Left renal cortex interstitium (tissue), 4 donors: Measurements from ENCODE around the gene ZCCHC24. TPM values are rescaled to one million over a fixed set of nuclear protein-coding genes. Genes with fewer than 3 reads are reported as not detected.

Experiments
- DNase-seq, 4 donors: peaks; one replicate each; pipeline ENCODE4 v3.0.0-alpha.2; 2013; ENCODE audit warnings: low read depth in 4 of 4, low spot score in 2 of 4, missing footprints in 1 of 4
- polyA plus RNA-seq, 4 donors: library from polyadenylated mRNA; unstranded; fragments of 120-200 nt; gene quantifications; one replicate each; pipeline ENCODE4 v1.2.1, GENCODE V29; 2013; ENCODE audit not compliant: insufficient read length in 4 of 4

ZCCHC24 gene
- polyA plus RNA-seq, 4 donors, result 20.1 to 31.4 (median 25.6) TPM

DNA sequence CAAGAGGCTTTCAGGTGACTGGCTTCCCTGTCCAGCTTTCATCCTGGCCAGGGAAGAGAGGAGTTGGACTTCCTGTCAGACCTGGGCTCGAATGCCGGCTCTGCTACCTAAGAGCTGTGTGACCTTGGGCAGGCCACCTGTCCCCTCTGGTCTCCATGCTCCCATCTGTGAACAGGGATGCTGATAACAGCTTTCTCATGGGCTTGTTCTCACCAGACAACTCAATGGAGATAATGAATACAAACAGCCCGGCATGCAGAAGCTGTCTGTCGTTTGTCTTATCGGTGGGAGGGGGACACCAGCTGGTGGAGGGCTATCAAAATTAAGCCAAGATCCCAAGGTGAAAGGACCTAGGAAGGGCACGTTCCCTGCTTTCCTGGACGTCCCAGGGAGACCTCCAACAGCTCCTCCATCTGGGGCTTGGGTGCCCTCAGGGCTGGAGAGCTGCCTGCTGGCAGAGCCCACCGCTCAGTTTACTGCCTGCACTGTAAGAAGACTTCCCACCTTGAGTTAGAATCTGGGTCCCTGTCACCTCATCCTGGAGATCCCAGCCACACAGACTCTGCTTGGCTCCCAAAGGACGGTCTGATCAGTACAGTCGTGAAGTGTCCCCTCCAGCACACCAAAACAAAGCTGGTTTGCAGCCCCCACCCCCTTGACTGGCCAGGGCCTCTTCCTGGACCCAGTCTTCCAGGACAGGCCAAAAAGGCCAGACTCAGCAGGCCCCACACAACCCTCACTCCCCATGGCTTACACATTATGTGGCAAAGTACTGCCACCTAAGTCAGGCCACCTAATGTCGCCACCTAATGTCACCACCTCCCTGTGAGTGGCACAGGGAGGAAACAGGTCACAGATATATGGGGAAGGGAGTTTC is 57.2 kb downstream of the ZCCHC24 start:
- DNase-seq, result no peak

DNA sequence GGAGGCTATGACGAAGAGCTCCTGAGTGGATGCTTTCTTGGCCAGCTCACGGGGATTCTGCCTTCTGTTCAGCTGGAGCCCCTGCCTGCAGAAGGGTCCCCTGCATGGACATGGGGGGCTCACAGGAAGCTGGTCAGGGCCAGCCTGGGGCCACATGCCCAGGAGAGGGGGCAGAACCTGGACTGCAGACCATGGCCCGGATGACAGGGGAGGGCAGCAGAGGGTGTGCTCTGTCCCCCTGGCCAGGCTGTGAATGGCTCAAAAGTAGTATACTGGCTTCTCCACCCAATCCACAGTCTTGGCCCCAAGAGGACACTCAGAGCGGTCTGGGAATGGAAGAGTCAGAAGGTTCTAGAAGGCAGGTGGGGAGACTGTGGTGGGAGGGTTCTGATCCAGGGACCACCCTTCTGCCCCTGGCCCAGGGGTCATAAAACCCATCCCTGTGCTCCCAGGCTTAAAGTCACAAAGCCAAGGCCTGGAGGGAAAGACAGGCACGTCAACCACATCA is 57.9 kb downstream of the ZCCHC24 start:
- no peak for DNase-seq

DNA sequence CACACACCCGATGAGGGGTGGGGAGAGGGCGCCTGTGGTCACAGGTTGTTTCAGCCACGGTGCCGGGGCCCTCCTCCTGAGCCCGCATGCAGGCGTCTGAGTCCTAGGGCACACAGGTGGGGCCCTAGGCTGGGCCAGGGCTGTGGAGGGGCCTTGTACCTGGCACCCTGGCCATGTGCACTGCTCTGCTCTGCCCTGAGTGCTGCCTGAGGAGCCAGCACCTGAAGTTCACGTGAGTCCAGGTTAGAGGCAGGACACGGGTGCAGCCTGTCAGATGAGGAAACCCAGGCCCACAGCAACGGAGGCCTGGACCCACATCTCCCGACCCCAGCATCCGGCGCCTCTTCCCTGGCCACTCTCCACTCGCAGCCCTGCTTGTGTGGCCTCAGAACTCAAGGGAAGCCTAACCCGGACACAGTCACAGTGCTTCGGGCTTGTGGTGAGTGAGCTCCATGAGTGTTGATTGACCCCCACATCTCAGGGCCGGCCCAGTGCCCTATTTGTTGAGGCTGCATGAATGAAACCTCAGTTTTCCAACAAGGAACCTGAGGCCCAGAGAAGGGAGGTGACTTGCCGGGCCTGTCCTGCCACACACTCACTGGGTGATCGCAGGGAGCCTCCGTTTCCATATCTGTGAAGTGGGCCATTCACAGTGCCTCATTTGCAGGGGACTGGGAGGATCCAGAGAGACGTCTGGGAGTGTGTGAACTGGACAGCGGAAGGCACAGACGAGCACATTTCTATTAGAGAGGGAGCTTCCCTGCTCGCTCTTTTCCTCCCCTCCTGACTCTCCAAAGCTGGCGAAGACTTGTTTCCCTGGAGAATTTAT is 58.6 kb downstream of the ZCCHC24 start:
- no peak for DNase-seq

DNA sequence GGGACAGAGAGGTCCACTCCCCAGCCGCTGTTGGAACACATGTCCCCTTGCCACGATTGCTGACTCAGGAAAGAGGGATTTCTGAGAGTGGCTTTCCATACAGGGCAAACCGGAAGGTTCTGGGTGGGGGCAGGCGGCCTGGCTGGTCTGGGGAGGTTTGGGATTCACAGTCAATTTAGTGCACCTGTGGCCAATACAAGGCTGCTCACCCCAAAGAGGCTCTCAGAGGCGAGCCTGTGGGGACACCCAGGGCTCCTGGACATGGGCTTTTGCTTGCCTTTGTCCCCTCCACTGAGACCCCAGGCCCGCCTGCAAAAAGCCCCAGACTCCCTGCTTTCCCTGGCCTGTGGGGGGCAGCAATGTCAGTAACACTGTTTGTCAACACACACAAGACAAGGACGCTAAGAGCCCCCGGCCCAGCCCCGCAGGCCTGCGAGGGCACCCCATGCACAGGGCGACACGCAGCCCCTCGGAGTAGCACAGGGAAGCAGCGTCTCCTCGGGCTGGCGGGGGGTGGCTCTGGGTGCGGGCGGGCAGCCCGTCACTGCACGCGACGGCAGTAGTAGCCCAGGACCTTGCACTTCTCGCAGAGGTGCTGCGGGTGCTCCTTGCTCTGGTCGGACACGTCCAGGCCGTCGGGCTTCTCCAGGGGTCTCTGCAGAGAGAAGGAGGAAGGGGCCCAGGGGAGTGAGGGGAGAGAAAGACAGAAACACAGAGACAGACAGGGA is 59.5 kb downstream of the ZCCHC24 start:
- no peak for DNase-seq

DNA sequence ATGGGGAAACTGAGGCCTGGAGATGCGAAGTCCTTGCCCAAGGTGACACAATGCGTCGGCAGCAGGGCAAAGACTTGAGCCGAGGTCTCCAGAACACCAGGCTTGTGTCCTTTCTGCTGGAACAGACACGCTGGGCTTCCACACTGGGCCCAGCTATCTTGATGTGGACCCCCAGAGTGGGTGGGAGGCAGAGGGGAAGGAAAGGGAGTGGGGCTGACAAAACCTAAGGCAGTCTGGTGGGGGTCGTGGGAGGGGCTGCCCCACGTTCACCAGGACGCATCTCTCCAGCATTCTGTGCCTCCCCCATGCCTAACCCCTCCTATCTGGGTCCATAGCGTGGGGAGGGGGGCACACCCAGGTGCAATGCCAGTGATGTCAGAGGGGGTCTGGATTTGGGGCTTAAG is 60.0 kb downstream of the ZCCHC24 start:
- no peak for DNase-seq

DNA sequence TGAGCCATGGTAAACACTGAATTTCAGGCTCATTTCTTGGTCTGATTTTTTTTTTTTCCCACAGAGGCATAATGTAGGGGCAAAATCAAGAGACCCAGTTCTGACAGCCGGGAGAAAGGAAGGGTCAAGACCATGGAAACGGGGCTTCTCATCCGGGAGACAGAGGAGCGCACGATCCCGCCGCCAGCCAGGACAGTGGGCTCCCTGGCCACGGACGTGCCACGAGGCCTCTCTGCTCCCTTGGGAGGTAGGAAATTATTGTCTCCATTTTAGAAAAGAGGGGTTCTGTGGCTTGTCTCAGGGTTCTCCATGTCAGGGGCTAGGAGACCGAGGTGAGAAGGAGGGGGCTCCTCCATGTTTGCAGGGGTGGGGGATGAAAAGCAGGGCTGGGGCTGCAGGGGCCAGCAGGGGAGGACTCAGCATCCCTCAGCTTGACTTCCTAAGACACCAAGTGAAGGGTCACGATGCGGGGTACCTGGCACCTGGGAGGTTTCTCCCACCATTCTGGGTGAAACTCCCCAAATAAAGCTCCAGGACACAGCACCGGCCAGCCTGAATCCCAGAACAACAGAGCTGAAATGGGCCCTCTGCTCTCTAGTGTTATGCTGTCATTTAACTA is 60.5 kb downstream of the ZCCHC24 start:
- DNase-seq, result no peak

DNA sequence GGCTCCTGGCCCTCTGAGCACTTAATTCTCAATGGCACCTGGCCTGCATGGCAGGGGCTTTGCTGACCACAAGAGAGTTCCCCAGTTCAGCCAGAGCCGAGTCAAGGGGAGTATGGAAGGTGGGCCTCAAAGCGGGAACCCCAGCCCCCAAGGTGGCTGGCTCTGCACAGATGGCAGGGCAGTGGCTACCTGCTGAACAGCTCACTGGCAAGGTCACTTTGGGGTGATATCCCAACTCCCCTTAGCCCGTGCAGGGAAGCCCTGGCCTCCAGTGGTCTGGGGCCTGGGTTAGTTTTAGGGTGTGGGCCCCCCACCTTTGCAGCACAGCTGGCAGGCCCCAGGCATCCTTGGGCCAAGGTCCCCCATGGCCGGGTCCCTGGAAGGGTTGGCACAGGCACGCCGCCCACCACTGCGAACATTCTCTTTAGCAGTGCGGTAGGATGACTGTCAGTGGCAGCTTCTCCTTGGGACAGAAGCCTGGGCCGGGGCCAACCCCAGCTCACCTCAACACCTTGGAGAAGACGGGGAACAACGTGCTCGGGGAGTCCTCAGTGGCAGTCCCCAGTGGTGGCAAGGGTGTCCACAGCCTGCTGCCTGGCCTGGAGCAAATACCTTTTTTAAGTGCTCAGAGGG is 61.3 kb downstream of the ZCCHC24 start:
- no peak for DNase-seq

DNA sequence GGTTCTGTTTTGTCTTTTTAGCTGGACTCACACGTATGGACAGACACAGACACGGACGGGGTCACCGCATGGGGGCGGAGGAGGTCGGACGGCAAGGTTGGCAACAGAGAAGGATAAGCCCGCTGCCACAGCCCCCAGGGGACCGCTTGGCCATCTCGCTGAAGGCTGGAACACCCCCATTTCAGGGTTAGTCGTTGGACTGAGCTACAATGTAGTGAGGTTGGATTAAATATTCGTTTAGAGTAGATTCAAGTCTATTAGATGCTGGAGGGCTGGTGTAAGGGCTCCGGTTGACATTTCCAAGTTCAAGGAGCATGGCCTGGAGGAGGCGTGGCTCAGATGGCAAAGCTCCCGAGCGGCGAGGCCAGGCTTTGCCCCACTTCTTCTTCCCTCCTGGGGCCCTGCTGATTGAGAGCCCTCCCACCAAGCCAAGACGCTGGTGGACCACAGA is 62.9 kb downstream of the ZCCHC24 start:
- no peak for DNase-seq

DNA sequence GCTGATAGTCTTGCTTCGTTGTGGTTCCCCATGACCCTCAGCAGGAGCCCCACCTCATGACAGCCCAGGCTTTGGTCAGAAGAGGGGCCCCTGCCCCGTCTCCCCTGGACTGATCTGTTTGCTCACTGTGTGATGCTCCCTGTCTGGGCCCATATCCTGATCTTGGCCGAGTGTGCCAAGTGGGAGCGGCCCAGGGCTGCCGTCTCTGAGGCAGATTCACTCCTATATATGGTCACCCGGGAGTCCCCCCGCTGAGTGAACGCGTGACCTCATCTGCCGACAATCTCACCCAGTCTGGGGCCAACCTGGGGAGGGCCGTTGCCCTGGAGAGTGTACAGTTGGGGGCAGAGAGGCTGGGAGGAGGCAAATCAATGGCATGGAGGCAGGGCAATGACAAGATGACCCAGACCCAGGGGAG is 63.6 kb downstream of the ZCCHC24 start:
- DNase-seq, result no peak

DNA sequence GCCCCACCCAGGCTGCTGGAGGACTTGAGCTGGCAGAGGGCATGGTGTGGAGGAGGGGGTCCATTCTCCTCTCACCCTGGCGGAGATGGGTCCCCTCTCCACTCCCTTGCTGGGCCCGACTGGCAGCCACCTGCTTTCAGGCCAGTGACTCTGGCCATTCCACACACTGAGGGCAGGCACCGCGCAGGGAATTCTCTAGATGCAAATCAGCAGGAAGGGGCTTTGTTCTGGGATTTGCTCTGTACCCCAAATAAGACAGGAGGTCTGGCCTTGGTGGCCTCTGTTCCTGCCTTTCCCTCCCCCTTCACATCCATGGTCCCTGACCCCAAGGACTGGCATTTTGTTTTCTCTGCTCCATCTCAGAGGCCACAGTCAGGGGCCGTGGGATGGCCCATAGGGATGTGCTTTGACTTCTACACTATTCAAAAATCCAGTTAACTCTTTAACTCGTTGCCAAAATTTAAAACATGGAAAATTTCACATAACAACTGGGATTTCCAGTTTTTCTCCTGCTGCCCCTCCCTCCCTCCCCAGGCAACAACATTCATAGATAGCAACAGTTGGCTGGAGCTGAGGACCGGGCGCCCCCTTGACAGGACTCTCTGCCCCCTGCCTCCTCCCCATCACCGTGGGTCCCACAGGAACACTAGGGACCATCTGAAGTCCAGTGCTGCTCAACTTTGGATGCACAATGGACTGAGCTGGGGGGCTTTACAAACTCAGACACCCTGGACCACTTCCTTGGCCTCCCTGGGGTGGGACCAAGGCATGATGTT is 64.3 kb downstream of the ZCCHC24 start:
- DNase-seq, result no peak

DNA sequence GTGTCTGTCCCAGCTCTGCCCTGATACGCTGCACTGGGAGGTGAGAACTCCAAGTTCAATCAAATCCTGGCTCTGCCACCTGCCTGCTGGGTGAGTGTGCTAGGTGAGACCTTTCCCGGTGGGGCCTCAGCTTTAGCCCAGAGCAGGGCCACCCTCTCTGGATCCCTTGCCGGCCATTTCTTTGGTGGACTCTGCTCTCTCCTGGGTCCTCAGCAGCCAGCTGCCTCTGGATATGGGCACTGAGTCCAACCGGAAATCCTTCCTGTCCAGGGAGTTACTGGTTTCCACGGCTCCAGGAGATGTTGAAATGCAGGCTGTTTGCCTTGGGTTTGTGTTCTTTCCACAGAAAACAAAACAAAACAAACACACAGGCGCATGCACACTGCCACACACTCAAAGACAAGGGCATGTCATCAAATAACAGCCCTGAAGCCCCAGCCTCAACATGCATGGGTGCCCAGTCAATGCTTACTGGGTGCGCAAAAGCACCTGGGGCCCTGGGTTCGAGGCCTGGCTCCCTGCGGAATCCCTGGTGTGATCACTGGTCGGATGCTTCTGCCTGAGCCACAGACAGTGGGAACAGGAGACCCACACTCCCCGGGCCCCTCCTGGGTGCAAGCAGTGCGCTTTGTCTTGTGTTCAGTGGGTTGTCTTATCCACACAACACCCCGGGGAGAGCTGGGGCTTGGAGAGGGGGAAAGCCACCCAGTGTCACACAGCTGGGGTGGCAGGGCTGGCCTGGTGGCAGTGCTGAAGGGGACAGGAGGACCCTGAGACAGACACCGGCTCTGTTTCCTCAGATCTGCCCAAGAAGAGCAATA is 65.1 kb downstream of the ZCCHC24 start:
- DNase-seq, result no peak

DNA sequence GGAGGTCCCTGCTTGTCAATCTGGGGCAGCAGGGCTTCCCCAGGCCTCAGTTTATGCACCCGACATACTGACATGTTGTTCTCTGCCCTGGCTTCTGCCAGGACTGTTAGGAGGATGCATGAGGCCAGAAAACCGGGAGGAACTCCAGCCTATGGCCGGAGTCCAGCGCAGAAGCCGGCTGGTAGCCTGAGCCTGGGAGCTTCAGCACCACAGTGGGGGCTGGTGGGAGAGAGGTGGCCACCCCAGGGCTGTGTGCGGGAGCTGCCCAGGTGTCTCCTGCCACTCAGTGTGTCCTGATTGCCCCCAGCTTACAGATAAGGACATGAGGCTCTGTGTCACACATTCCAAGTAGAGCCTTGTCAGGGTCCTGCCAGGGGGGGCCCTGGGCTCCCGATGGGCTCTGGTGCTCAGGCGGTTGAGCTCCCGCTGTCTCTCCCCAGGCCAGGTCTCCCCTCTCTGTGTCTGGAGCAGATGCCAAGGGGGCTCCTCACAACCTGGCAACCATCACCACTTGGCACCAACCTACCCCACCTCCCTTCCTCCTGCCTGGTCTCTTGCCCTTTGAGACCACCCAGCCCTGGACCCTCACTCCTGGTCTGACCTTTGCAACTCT is 65.8 kb downstream of the ZCCHC24 start:
- DNase-seq, result no peak

DNA sequence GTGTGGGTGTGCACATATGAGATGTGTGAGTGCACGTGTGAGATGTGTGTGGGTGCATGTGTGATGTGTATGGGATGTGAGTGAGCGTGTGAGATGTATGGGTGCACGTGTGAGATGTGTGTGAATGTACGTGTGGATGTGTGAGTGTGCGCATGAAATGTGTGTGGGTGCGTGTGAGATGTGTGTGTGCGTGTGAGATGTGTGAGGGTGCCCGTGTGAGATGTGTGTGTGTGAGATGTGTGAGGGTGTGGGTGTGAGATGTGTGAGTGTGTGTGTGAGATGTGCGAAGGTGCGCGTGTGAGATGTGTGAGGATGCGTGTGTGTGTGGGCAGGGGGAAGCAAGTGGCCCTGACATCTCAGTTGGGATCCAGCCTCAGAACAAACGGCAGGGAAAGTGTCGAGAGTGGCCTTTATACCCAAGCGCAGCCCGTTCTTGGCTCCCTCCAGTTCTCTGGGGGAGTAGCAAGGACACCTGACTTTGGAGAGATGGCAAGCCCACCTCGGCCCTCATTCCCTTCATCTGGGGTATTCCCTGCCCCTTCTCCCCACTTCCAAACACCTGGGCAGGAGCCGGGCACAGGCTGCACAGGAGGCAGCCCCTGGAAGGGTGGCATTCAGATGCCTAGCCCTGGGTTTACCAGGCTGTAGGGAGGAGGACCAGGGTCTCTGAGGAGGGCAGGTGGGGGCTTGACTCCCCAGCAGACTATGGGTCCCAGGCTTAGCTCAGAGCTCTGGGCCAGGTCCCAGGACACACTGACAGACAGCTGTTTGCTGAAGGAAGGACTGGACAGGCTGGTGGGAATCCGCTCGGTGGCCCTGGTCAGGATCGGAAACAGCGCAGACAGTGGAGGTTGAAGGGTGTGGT is 66.5 kb downstream of the ZCCHC24 start:
- DNase-seq, result no peak

DNA sequence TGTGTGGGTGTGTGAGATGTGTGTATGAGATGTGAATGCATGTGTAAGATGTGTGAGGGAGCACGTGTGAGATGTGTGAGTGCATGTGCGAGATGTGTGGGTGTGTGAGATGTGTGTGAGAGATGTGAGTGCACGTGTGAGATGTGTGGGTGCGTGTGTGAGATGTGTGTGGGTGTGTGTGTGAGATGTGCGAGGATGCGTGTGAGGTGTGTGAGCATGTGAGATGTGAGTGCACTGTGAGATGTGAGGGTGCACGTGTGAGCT is 67.1 kb downstream of the ZCCHC24 start:
- DNase-seq, result no peak

DNA sequence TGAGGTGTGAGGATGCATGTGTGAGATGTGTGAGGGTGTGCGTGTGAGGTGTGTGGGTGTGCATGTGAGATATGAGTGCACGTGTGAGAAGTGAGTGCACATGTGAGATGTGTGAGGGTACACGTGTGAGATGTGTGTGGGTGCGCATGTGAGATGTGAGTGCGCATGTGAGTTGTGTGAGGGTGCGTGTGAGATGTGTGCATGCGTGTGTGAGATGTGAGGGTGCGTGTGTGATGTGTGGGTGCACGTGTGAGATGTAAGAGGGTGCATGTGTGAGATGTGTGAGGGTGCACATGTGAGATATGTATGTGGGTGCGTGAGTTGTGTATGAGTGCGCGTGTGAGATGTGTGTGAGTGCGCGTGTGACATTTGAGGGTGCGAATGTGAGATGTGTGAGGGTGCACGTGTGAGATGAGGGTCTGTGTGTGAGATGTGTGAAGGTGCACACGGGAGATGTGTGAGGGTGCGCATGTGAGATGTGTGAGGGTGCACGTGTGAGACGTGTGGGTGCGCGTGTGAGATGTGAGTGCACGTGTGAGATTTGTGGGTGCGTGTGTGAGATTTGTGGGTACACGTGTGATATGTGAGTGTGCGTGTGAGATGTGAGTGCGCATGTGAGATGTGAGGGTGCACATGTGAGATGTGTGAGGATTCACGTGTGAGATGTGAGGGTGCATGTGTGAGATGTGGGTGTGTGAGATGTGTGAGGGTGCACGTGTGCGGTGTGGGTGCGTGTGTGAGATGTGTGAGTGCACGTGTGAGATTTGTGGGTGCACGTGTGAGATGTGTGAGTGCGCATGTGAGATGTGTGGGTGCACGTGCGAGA is 67.7 kb downstream of the ZCCHC24 start:
- DNase-seq, result no peak
